Astrocyte (in vitro differentiated cells and primary cell): ENCODE results near the gene SNED1. TPM values are rescaled to one million over a fixed set of nuclear protein-coding genes. Genes with fewer than 3 reads are reported as not detected.

ENCODE experiments used
- DNase-seq: peaks from one replicate; pipeline ENCODE4 v3.0.0-alpha.2; 2010; ENCODE audit warnings: low read depth
- FAIRE-seq: peaks from 2 replicates; lab custom pipeline; 2011; peaks lifted over from hg19 to GRCh38; lab: Jason Lieb, UNC
- H2AFZ ChIP-seq: 2 replicates; pipeline ENCODE4 v1.6.0; 2012; ENCODE audit warnings: low read depth, low read length, inconsistent platforms
- H3K27ac ChIP-seq: 2 replicates; pipeline ENCODE4 v1.5.1; 2011; ENCODE audit warnings: low read depth, low read length, inconsistent platforms
- H3K27me3 ChIP-seq: 2 replicates; pipeline ENCODE4 v1.6.0; 2011; ENCODE audit warnings: low read length, inconsistent platforms; ENCODE audit not compliant: insufficient read depth
- H3K36me3 ChIP-seq: 2 replicates; pipeline ENCODE4 v1.5.1; 2011; ENCODE audit warnings: low read length, inconsistent platforms; ENCODE audit not compliant: insufficient read depth
- H3K4me1 ChIP-seq: 2 replicates; pipeline ENCODE4 v1.5.1; 2011; ENCODE audit warnings: low read length, inconsistent platforms; ENCODE audit not compliant: insufficient read depth
- H3K4me2 ChIP-seq: 2 replicates; pipeline ENCODE4 v1.6.0; 2012; ENCODE audit warnings: low read length, inconsistent platforms
- H3K4me3 ChIP-seq: 2 replicates; pipeline ENCODE4 v1.5.1; 2011; ENCODE audit warnings: low read depth, mild to moderate bottlenecking, low read length, inconsistent platforms; ENCODE audit not compliant: insufficient read depth
- H3K79me2 ChIP-seq: 2 replicates; pipeline ENCODE4 v1.6.0; 2012; ENCODE audit warnings: mild to moderate bottlenecking, low read length, inconsistent platforms; ENCODE audit not compliant: insufficient read depth
- H3K9ac ChIP-seq: 2 replicates; pipeline ENCODE4 v1.6.0; 2012; ENCODE audit warnings: mild to moderate bottlenecking, low read length, inconsistent platforms
- H3K9me3 ChIP-seq: 2 replicates; pipeline ENCODE4 v1.5.1; 2012; ENCODE audit warnings: low read depth, mild to moderate bottlenecking, low read length, inconsistent platforms; ENCODE audit not compliant: insufficient read depth
- H4K20me1 ChIP-seq: 2 replicates; pipeline ENCODE4 v1.6.0; 2012; ENCODE audit warnings: low read length, inconsistent platforms; ENCODE audit not compliant: insufficient read depth
- H3K27ac Mint-ChIP-seq: one replicate; pipeline ENCODE4 v1.8.0; 2021; ENCODE audit warnings: mild to moderate bottlenecking, mixed read lengths; ENCODE audit not compliant: unreplicated experiment
- H3K27me3 Mint-ChIP-seq: one replicate; pipeline ENCODE4 v1.8.0; 2021; ENCODE audit warnings: low read depth, mixed read lengths; ENCODE audit not compliant: unreplicated experiment
- H3K36me3 Mint-ChIP-seq: one replicate; pipeline ENCODE4 v1.8.0; 2021; ENCODE audit warnings: low read depth, mixed read lengths; ENCODE audit not compliant: unreplicated experiment
- H3K4me1 Mint-ChIP-seq: one replicate; pipeline ENCODE4 v1.8.0; 2021; ENCODE audit warnings: low read depth, mixed read lengths; ENCODE audit not compliant: unreplicated experiment
- H3K4me3 Mint-ChIP-seq: one replicate; pipeline ENCODE4 v1.8.0; 2021; ENCODE audit warnings: mild to moderate bottlenecking, moderate library complexity, mixed read lengths; ENCODE audit not compliant: unreplicated experiment
- H3K9me3 Mint-ChIP-seq: one replicate; pipeline ENCODE4 v1.8.0; 2021; ENCODE audit warnings: mild to moderate bottlenecking, mixed read lengths; ENCODE audit not compliant: unreplicated experiment
- EZH2 ChIP-seq: IDR thresholded peaks from 2 replicates; pipeline ENCODE4 v1.6.1; 2012; ENCODE audit warnings: mild to moderate bottlenecking, low read length, inconsistent platforms; ENCODE audit not compliant: insufficient read depth
- total RNA-seq: library from RNA; stranded (reverse); gene quantifications from 2 replicates; pipeline ENCODE4 v1.2.1, GENCODE V29; 2021
- TF ChIP-seq, protein P1 (sequence below): IDR thresholded peaks from 2 replicates; pipeline ENCODE4 v1.5.1; 2011; ENCODE audit warnings: low read depth, mild to moderate bottlenecking, inconsistent platforms, low read length, moderate library complexity; ENCODE audit not compliant: insufficient read depth

The SNED1 gene
- total RNA-seq, 1 donor from 2014 or later = 0.23 TPM

DNA sequence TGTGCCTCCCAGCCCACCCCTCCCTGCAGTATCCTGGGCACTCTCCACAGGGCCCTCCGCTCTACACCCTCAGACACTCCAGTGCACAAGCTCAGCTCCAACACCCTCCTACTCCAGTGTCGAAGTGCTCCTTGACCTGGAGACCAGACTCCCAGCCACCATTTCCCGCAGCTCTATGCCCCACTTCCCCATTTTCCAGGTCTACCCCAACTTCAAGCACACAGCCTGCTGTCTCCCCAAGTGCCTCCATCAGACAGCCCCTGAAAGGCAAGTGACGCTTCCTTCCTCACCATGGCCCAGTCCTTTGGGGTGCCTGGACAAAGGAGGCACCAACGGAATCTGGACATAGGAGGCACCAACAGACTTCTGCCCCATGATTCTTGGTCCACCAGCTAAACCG lies 143.6 kb downstream of the SNED1 start:
- H3K4me1 Mint-ChIP-seq = peaks cover 4% of the 10 kb centered on the region
- H4K20me1 ChIP-seq = no peaks in the 10 kb centered on the region
- H3K4me2 ChIP-seq = no peak overlapping the region
- H3K36me3 ChIP-seq = no peaks in the 10 kb centered on the region
- no peaks in the 10 kb centered on the region for H3K9me3 Mint-ChIP-seq
- H3K27me3 Mint-ChIP-seq = peaks cover 17% of the 10 kb centered on the region
- H3K27me3 ChIP-seq = no peaks in the 10 kb centered on the region
- no peak overlapping the region for H3K9ac ChIP-seq
- no peak overlapping the region for H3K27ac Mint-ChIP-seq
- H3K36me3 Mint-ChIP-seq = peaks cover 5% of the 10 kb centered on the region
- no peaks in the 10 kb centered on the region for H3K79me2 ChIP-seq
- H3K27ac ChIP-seq = no peak overlapping the region
- H3K4me1 ChIP-seq = no peaks in the 10 kb centered on the region
- H3K4me3 Mint-ChIP-seq = no peak overlapping the region
- FAIRE-seq = no peak
- no peaks in the 10 kb centered on the region for H3K9me3 ChIP-seq
- TF ChIP-seq EZH2 = no peak
- TF ChIP-seq, protein P1, sequence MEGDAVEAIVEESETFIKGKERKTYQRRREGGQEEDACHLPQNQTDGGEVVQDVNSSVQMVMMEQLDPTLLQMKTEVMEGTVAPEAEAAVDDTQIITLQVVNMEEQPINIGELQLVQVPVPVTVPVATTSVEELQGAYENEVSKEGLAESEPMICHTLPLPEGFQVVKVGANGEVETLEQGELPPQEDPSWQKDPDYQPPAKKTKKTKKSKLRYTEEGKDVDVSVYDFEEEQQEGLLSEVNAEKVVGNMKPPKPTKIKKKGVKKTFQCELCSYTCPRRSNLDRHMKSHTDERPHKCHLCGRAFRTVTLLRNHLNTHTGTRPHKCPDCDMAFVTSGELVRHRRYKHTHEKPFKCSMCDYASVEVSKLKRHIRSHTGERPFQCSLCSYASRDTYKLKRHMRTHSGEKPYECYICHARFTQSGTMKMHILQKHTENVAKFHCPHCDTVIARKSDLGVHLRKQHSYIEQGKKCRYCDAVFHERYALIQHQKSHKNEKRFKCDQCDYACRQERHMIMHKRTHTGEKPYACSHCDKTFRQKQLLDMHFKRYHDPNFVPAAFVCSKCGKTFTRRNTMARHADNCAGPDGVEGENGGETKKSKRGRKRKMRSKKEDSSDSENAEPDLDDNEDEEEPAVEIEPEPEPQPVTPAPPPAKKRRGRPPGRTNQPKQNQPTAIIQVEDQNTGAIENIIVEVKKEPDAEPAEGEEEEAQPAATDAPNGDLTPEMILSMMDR = no peak
- H3K4me3 ChIP-seq = no peak overlapping the region
- H2AFZ ChIP-seq = no peak overlapping the region
- no peak for DNase-seq

DNA sequence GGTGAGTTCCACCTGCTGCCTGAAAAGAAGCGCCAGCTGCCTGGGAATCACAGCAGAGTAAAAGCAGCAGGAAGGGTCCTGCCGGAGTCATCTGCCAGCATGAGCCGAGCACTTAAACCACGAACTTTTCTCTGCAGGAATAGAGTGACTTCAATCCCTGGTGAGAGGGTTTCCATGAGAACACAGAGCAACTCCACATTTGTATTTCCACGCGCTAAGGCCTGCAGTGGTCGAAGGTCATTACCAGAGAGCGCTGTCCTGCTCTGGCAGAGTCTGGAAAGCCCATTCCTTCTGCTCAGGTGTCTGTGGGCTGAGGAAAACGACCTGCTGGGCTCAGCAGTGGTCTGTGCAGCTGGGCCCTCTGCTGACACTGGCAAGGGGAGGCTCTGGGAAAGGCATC lies 144.2 kb downstream of the SNED1 start:
- Histone ChIP-seq H3K4me2 (no peak overlapping the region), H3K4me3 (no peak overlapping the region), H3K9me3 (no peaks in the 10 kb centered on the region), H3K27me3 (no peaks in the 10 kb centered on the region), H3K79me2 (no peaks in the 10 kb centered on the region), H2AFZ (no peak overlapping the region), H4K20me1 (no peaks in the 10 kb centered on the region), H3K9ac (no peak overlapping the region), H3K4me1 (no peaks in the 10 kb centered on the region), H3K27ac (no peak overlapping the region), H3K36me3 (no peaks in the 10 kb centered on the region)
- H3K27ac Mint-ChIP-seq = no peak overlapping the region
- peaks cover 4% of the 10 kb centered on the region for H3K4me1 Mint-ChIP-seq
- FAIRE-seq (no peak), DNase-seq (no peak)
- H3K36me3 Mint-ChIP-seq = peaks cover 5% of the 10 kb centered on the region
- peaks cover 17% of the 10 kb centered on the region for H3K27me3 Mint-ChIP-seq
- H3K4me3 Mint-ChIP-seq = no peak overlapping the region
- TF ChIP-seq, protein P1 = no peak
- no peak for TF ChIP-seq EZH2
- H3K9me3 Mint-ChIP-seq = no peaks in the 10 kb centered on the region

Other genes with a start within 250 kb of the SNED1 start
- gene KIF1A, start 178.4 kb upstream of the SNED1 start, total RNA-seq = 20.3 and 51.2 TPM in 2 replicates
- gene AGXT, start 129.8 kb upstream of the SNED1 start, total RNA-seq = not detected in 2 replicates
- gene MAB21L4, start 102.5 kb upstream of the SNED1 start, total RNA-seq = 0.43 and 0.59 TPM in 2 replicates
- not detected in 2 replicates for gene CROCC2, start 92.3 kb upstream of the SNED1 start, total RNA-seq
- 23.6 and 26.3 TPM in 2 replicates for gene MTERF4, start 103.7 kb downstream of the SNED1 start, total RNA-seq
- gene PASK, start 150.9 kb downstream of the SNED1 start, total RNA-seq = 4.2 and 8.0 TPM in 2 replicates
- gene PPP1R7, start 151.8 kb downstream of the SNED1 start, total RNA-seq = 51.4 and 53.4 TPM in 2 replicates
- 5.8 and 7.1 TPM in 2 replicates for gene ANO7, start 190.1 kb downstream of the SNED1 start, total RNA-seq